OCI-LY1 (cell line): ENCODE data around the gene TFDP2.

Source experiments
- CTCF ChIP-seq: fragments of 200-600 bp; sonication (generic), shearing (Covaris generic); IDR thresholded peaks from 2 replicates; pipeline ENCODE4 v1.5.1; 2017; ENCODE audit warnings: mild to moderate bottlenecking, antibody characterized with exemption, low read length, moderate library complexity, mixed read lengths
- EZH2 ChIP-seq: fragments of 200-600 bp; sonication (generic), shearing (Covaris generic); IDR thresholded peaks from 2 replicates; pipeline ENCODE4 v1.8.0; 2017; ENCODE audit warnings: borderline replicate concordance, mixed run types, mild to moderate bottlenecking, antibody characterized with exemption, low read length, moderate library complexity, mixed read lengths

GRCh38 chr3:142056656-142057330 is 92.6 kb downstream of the TFDP2 start:
- TF ChIP-seq CTCF: no peak; the same call in 1 of the 2 replicates
- no peak for TF ChIP-seq EZH2
